ENCODE data around the gene SRSF3. TPM values are rescaled to one million over a fixed set of nuclear protein-coding genes. Genes with fewer than 3 reads are reported as not detected.
"Not testable (repeated sequence)": the region's sequence is repeated elsewhere in the genome, so short reads cannot be mapped to it uniquely, and the experiment has no call there.

SRSF3 gene
- total RNA-seq, 1 experiment from 2014 or later: 255 TPM

DNA sequence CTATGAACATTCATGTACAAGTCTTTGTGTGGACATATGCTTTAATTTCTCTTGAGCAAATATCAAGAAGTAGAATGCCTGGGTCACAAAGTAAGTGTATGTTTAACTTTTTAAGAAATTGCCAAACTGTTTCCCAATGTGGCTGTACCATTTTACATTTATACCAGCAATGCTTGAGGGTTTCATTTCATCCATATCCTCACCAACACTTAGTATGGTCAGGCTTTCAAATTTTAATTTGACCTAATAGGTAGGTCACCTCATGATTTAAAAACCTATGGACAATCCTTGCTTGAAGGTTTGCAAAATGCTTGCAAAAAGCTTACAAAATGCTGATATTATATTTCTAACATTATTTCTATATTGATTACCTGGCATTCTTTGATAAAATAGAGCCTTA, 19.5 kb upstream of the SRSF3 start:
- DNase-seq (ENCODE audit: low spot score): no peak

DNA sequence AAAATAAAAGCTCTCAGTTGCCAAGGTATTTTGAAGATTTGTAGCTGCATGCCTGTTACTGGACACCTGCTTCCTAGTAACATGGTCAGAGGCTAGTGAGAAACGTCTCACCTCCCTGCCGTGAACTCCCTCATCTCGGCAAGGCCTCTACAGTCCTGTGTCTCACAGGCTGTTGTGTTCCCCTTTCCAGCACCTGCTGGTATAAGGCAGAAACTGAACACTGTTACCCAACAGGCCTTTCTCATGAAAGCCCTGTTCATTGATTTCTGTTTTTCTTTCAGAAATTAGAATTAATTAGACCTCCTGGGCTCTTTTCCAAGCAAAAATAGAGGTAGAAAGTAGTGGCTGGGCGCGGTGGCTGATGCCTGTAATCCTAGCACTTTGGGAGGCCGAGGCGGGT, 17.6 kb upstream of the SRSF3 start:
- DNase-seq (ENCODE audit: low spot score): no peak

DNA sequence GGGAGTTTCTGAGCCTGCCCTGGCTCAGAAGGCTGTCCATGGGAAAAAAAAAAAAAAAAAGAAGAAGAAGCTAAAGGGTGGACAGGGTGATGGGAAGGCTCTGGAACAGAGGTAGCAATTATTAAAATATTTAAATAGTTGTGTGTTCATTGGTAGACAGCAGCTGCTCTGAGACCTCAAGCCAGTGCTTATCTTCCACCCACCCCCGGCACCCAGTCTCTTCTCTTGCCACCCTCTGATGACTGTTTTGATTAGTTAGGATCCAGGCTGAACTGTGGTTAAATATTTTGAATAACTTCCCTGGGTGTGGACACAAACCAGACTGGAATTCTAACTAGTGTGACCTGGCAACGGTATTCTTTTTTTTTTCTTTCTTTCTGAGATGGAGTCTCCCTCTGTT, 16.9 kb upstream of the SRSF3 start:
- peak; percentile 98 for DNase-seq (ENCODE audit: low spot score)

DNA sequence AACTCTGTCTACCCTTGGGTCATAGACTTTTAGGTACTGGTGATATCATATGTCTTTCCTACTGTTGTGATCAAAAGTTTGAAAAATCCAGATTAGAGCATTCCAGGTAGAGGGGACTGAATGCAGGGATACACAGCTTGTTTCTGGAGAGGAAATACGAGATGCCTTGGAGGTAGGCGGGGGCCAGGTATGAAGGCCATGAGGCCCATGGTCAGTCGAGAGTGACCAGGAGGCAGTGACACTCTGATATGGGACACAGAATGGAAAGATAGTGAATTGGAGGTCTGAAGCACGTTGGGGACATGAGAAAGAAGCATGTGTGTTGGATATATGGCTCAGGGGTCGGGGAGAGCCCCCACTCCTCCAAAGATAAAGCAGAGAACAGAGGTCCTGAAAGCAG, 16.1 kb upstream of the SRSF3 start:
- DNase-seq (ENCODE audit: low spot score): no peak

DNA sequence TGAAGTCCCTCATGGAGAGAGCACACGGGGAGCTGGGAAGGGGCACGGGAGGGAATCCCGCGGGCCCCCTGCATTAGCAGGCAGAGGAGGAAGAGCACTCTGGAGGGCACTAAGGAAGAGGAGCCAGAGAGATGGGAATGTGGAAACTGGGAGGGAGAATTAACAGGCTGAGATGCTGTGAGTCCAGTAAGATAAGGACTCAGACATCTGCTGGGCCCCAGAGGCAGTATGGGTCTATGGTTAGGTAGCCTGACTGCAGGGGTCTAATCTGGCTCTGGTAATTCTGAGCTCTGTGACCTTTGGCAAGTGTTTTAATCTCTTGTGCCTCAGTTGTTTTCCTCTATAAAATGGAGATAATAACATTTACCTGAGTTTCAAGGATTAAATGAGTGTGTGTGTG, 15.7 kb upstream of the SRSF3 start:
- DNase-seq (ENCODE audit: low spot score): no peak

DNA sequence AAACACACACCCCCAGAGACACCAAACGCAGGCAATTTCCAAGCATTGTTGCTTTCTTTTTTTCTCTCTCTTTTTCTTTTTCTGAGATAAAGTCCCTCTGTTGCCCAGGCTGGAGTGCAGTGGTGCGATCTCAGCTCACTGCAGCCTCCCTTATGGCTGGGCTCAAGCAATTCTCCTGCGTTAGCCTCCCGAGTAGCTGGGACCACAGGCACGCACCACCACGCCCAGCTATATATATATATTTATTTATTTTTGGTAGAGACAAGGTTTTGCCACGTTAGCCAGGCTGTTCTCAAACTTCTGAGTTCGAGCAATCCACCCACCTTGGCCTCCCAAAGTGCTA, 14.0 kb upstream of the SRSF3 start:
- DNase-seq (ENCODE audit: low spot score): no peak

DNA sequence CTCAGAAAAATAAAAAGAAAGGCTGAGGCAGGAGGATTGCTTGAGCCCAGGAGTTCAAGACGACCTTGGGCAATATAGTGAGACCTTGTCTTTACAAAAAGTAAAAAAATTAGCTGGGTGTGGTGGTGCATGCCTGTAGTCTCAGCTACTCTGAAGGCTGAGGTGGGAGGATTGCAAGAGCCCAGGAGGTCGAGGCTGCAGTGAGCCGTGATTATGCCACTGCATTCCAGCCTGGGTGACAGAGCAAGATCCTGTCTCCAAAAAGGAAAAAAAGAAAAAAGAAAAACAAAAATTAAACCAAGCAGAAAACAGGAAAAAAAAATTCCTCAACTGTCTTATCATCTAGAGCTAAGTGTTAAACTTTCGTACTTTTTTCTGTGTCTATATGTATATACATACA, 12.4 kb upstream of the SRSF3 start:
- no peak for DNase-seq (ENCODE audit: low spot score)

DNA sequence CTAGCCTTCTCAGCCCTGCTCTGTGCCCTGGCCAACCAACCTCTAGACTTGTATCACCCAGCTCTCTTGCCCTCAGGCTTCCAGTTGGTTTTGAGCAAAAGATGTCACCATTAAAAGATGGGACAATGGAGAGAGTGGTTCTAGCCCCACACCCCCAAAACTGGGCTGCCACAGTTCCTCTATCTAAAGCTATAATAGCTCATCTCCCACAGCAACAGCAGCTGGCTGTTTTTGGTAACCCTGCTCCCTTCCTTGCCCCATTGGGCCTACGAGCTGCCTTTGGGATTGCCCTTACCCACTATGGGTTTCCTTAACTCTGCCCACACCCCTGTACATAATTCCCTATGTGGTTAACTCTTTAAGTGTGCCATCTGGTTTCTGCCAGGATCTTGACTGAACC, 7.6 kb upstream of the SRSF3 start:
- DNase-seq (ENCODE audit: low spot score): no peak

DNA sequence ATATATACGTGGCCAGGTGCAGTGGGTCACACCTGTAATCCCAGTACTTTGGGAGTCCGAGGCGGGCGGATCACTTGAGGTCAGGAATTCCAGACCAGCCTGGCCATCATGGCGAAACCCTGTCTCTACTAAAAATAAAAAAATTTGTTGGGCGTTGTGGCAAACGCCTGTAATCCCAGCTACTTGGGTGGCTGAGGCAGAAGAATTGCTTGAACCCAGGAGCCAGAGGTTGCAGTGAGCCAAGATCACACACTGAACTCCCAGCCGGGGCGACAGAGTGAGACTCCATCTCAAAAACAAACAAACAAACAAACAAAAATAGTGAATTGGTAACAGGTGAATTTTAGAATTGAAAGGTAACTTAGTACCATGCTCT, 5.1 kb upstream of the SRSF3 start:
- not testable (repeated sequence) for DNase-seq (ENCODE audit: low spot score)

DNA sequence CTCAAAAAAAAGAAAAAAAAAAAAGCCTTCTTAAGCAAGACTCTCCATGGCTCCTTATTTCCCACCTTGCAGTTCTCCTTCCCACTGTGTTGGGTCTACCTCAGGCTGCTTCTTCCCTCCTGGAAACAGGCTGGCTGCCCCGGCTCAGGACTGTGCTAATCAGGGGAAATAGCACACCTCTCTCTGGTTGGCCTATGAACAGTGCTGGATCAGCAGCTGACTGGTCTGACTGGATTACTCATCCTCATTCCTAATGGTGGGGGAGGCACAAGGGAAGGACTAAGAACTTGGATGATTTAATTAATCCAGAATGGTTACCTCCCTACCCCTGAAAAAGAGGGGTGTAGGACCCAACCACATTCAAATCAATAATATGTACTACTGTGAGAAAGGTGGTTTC, 3.9 kb upstream of the SRSF3 start:
- DNase-seq (ENCODE audit: low spot score): peak; percentile 82

DNA sequence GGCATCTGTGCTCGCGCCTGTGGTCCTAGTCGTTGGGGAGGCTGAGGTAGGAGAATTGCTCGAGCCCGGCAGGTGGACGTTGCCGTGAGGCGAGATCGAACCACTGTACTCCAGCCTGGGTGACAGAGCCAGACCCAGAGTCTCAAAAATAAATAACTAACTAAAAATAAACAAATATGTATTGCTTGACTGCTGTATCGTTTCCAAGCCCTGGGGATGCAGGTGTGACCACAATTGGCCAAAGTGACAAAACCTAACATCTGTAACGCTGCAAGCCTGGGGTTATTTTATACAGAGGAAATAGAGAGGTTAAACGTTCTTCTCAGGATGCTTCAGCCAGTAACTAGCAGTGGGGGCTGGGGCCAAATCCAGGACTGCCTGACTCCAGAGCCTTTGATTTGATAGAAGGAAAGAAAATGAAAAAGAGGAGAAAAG, 1.9 kb upstream of the SRSF3 start:
- DNase-seq (ENCODE audit: low spot score): no peak

DNA sequence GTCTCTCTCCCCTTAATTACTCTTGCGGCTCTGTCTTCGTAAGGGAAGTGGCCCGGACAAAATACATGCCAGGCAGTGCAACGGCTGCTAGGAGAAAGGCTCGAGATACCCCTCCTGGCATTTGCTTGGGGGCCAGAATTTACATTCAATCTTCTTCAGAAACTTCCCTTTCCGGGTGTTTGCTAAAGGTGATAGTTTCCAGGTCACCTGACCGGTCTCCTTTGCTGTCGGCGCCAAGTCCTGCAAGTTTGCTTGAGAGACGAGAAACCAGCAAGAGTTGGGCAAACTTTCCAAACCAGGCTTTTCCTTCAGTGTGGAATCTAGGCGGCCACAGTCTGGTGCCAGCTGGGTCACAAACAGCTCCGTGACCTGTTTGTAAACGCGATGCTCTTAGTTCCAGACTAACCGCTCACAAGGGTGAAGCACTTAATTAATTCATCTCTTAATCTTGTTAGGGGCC, 563 bp upstream of the SRSF3 start:
- DNase-seq (ENCODE audit: low spot score): peak; percentile 61

DNA sequence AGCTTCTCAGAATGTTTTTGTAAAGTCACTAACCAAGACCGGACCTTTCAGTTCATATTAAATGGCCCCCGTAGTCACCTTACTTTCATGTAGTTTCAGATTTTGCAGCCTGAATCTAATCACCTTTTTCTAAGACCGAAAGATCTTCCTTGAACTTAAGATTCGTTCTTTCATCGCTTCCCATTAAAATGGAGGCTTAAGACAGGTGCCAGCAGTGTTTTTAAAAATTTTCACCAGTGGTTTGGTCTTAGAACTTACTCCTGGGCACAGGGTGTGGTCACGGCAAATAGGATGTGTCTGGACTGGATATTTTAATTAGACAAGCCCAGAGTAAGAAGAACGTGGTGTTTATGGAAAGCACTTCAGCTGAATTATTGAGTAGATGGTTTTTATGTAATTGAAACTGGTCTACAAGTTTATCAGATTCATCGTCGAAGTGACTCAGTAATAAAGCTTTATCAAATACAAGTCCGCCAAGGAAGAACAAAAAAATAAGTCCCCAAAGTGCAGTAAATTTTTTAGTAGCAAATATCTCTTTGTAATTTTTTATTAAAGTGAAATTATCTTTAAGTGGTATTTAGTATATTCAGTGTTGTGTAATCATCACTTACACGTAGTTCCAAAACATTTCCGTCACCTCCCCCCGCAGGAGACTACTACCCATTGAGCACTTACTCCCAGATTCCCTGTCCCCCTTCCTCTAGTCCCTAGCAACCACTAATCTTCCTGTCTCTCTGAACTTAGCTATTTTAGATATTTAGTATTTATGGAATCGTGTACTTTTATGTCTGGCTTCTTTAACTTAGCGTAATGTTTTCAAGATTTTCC, 868 bp downstream of the SRSF3 start:
- peak; percentile 66 for DNase-seq (ENCODE audit: low spot score)

DNA sequence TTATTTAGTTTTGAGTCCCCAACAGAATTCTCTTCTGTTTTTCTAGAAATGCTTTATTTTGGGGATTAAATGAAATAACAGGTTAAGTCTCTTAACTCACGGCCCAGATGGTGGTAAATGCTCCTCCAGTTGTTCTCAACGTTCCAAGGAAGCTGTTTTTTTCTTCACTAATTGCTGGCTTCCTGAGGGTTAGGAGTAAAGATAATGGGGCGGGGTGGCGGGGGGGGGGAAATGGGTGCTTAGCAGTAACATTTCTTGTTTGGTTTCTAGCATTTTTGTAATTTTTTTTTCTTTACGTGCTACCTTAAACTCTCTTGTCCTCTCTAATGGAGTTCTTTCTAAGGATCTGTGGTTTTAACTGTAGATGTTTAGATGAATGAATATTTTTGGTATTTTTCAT, 2.2 kb downstream of the SRSF3 start:
- no peak for DNase-seq (ENCODE audit: low spot score)

DNA sequence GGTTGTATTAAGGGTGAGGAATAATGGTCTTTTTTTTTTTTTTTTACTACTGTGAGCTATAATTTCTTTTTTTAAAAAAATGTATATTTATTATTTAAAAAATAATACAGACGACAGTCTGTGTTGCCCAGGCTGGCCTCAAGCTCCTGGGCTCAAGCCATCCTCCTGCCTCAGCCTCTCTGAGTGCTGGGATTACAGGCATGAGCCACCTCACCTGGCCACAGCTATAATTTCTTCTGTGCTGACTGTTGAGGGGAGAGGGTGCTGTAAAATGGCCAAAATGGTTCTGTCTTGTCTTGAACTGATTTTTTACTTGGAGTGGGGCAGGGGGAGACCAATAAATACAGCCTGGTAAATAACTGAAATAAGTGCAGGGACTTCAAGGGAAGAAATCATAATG, 3.6 kb downstream of the SRSF3 start:
- DNase-seq (ENCODE audit: low spot score): no peak

DNA sequence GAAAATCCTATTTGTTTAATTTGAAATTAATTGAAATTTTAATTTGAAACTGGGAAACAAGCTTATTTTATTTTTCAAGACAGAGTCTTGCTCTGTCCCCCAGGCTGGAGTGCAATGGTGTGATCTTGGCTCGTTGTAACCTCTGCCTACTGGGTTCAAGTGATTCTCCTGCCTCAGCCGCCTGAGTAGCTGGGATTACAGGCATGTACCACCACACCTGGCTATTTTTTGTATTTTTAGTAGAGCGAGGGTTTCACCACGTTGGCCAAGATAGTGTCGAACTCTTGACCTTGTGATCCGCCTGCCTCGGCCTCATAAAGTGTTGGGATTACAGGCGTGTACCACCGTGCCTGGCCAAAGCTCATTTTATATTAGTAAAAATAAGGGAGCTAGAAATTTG, 4.2 kb downstream of the SRSF3 start:
- no peak for DNase-seq (ENCODE audit: low spot score)

DNA sequence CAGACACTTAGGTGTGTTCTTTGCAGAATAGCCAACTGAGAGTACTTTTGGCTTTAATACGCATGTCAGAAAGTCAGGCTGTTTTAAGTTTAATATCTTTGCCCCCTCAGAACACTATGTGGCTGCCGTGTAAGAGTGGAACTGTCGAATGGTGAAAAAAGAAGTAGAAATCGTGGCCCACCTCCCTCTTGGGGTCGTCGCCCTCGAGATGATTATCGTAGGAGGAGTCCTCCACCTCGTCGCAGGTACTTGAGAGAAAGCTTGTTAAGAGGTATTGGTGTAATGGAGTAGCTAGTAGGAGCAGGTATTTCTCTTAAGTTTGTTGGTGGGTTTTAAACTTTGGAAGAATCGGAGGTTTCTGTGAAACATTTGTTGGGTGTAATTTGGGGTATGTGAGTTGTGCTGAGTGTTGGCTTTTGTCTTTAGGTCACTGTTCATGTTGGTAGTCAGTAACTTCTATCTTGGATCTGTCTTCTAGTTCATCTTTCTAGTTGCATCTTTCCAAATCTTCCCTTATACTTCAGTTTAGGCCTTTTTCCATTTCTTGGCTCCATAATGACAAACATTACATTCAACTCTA, 4.7 kb downstream of the SRSF3 start:
- DNase-seq (ENCODE audit: low spot score): no peak

DNA sequence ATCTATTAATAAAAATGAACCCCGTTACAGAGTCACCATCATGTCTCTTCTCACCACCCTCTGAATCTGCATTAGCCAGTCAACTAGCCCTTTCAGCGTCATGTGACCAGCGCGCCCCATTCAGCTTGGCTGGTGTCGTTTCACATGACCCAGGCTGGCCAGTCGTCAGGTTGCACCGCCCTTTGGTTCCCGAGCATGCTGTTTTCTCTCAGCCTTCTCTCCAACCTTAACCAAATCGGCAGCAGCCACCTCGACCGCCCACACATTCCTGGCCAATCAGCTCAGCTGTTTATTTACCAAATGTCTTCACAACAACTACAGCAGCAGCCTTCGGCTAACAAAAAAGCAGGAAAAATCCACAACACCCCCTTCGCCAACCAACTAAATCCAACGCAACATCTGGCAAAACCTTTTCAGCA, 5.6 kb downstream of the SRSF3 start:
- DNase-seq (ENCODE audit: low spot score): peak; percentile 56

DNA sequence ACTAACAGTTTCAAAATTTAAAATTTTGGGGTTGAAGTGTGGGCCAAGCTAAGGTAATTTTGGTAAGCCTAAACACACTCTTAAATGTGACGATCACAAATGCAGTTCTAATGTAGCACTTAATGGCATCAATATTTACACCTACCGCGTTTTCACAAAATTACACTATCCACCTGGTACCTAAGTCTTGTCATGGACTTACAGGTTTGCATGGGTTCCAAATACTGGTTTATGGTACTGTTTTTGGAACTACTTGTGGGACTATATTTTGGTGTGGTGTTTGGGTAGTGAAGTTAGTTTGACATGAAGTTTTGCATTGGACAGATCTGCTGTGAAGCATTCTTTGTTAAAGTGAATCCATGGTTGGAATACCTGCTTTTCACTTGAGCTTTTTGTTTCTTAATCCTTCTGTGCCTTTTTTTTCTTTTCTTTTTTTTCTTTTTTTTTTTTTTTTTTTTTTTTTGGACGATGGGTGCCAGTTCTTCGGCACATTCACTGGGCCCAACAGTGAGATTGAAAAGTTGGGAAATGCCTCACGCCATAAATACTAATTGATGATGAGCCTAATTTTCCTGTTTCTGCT, 6.5 kb downstream of the SRSF3 start:
- no peak for DNase-seq (ENCODE audit: low spot score)

DNA sequence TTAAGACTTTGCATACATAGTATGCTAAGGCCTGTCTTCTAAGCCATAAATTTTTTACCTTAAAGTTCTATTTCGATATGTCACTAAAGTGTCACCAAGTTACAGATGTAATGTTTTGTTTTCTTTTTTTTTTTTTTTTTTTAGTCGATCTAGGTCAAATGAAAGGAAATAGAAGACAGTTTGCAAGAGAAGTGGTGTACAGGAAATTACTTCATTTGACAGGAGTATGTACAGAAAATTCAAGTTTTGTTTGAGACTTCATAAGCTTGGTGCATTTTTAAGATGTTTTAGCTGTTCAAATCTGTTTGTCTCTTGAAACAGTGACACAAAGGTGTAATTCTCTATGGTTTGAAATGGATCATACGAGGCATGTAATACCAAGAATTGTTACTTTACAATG, 7.7 kb downstream of the SRSF3 start:
- not testable (repeated sequence) for DNase-seq (ENCODE audit: low spot score)

DNA sequence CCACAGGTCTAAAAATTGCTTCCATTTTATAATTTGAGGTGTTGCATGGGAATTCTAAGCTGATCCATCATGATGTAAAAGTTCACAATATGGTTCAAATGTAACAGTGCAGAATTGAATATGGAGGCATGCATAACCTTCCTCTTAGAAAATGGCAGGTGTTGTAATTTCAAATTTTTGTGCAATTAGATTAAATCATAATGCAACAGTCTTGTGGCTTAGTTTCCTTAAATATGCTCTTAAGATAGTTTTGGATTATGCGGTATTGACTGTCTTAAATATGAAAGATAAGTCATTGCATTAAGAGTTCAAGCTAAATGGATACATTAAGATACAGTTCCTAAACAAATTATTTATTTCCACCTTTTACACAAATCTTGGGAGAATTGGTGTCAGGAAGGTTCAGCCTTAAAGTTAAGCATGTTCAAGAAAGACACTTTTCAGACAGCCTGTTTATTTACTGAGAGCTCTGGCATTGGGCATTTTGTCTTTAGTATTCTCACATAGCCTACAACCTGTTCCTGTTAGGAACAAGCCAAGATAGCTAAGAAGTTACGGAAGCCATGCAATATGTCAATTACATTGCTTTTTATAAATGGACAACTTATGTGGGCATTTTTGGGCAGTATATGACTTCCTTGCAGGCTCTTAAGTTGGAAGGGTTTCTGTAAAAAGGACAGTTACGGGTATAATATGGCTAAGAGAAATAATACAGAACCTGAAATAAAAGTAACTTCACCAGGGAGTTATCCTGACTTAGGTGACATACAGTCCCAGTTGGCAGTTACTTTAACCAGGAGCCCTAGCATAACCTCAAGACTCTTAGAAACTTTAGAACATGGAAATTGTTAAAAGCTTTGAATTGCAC, 9.3 kb downstream of the SRSF3 start:
- DNase-seq (ENCODE audit: low spot score): no peak
